Common myeloid progenitor, CD34-positive (primary cell): ENCODE measurements around the gene CBX4.

Experiments
- CTCF ChIA-PET: fragments of 350-600 bp; sonication (Branson Sonifier 250); formaldehyde crosslinking; loops from one replicate; lab custom pipeline; 2021; ENCODE audit warnings: antibody characterized with exemption; lab: Charles Lee
- POLR2A ChIA-PET: fragments of 350-600 bp; sonication (Branson Sonifier 250); formaldehyde crosslinking; loops from one replicate; lab custom pipeline; 2021; ENCODE audit warnings: antibody characterized with exemption; lab: Charles Lee
- DNase-seq, 3 donors: peaks; one replicate each; pipeline versions ENCODE4 v3.0.0 to v3.0.0-alpha.2; 2013
- H3K27ac ChIP-seq, 2 experiments: 1 replicate in 1 of 2; 2 replicates in 1 of 2; pipeline ENCODE4 v1.7.0; 2013; ENCODE audit warnings: inconsistent platforms in 2 of 2, low read length in 2 of 2, mild to moderate bottlenecking in 2 of 2, low read depth in 1 of 2, moderate library complexity in 1 of 2; ENCODE audit not compliant: severe bottlenecking in 2 of 2, insufficient read depth in 1 of 2, poor library complexity in 1 of 2
- H3K27me3 ChIP-seq, 5 experiments: replicated peaks in 2 of 5; 1 replicate in 3 of 5; 2 replicates in 2 of 5; pipeline versions ENCODE4 v1.6.1 to v1.7.0; 2013; ENCODE audit warnings: low read length in 4 of 5, mild to moderate bottlenecking in 2 of 5, moderate library complexity in 2 of 5, inconsistent platforms in 1 of 5; ENCODE audit not compliant: insufficient read depth in 5 of 5, control insufficient read depth in 4 of 5
- H3K36me3 ChIP-seq, 4 experiments: 1 replicate in 2 of 4; 2 replicates in 2 of 4; pipeline versions ENCODE4 v1.6.1 to v1.7.0; 2013; ENCODE audit warnings: low read length in 3 of 4, control low read depth in 1 of 4, mild to moderate bottlenecking in 1 of 4; ENCODE audit not compliant: control insufficient read depth in 4 of 4, insufficient read depth in 4 of 4
- H3K4me1 ChIP-seq, 4 experiments: 1 replicate in 3 of 4; 2 replicates in 1 of 4; pipeline versions ENCODE4 v1.6.1 to v1.7.1; 2013; ENCODE audit warnings: low read length in 3 of 4, mild to moderate bottlenecking in 3 of 4, control low read depth in 1 of 4, inconsistent platforms in 1 of 4, moderate library complexity in 1 of 4; ENCODE audit not compliant: control insufficient read depth in 4 of 4, insufficient read depth in 4 of 4; ENCODE audit errors: control extremely low read depth in 1 of 4
- H3K4me3 ChIP-seq, 7 experiments: 1 replicate in 4 of 7; 2 replicates in 3 of 7; pipeline versions ENCODE4 v1.5.1 to v1.7.0; 2013; ENCODE audit warnings: mild to moderate bottlenecking in 7 of 7, low read length in 6 of 7, moderate library complexity in 6 of 7, inconsistent platforms in 2 of 7, low read depth in 2 of 7, control low read depth in 1 of 7; ENCODE audit not compliant: insufficient read depth in 4 of 7, control insufficient read depth in 1 of 7; ENCODE audit errors: extremely low read depth in 1 of 7
- H3K9me3 ChIP-seq, 5 experiments: 1 replicate in 4 of 5; 2 replicates in 1 of 5; pipeline versions ENCODE4 v1.6.1 to v1.7.1; 2013; ENCODE audit warnings: low read length in 4 of 5, mild to moderate bottlenecking in 2 of 5, inconsistent platforms in 1 of 5, low read depth in 1 of 5, moderate library complexity in 1 of 5; ENCODE audit not compliant: control insufficient read depth in 4 of 5, insufficient read depth in 2 of 5; ENCODE audit errors: control extremely low read depth in 1 of 5
- WGBS: methylation state at CpG from one replicate; pipeline ENCODE4 v1.1.5; 2013; ENCODE audit not compliant: insufficient coverage; 5-methylcytosine and 5-hydroxymethylcytosine counted together

Gene CBX4

DNA sequence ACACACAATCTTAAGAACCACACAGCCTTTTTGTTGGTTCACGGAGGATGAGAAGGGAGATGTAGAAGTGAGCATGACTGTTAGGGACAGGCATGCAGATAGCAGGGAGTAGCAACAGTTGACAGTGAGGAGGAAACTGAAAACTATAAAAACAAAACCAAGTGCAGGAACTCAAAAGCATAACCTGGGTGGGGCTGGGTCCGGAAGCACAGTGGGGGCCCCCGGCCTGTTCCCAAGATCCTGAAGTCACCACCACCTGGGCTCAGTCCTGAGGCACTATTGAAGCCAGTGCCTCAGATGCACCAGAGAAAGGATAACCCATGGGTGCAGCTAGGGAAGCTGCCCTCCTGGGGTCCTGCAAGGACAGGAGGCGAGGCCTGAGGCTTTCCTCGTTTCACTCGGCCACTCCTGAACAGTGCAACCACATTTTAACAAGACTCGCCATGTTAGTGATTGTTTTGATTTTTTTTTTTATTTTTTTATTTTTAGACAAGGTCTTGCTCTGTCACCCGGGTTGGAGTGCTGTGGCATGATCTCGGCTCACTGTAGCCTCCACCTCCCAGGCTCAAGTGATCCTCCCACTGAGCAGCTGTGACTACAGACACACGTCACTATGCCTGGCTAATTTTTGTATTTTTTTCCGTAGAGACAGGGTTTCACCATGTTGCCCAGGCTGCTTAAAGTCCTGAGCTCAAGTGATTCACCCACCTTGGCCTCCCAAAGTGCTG lies 27.7 kb upstream of the CBX4 start:
- Histone ChIP-seq H3K27me3 (peaks cover 0 to 5% (median 0%) of the 10 kb centered on the region in 5 experiments), H3K27ac (no peak overlapping the region), H3K9me3 (no peaks in the 10 kb centered on the region), H3K4me1 (peaks cover 0 to 3% (median 0%) of the 10 kb centered on the region in 4 experiments), H3K36me3 (no peaks in the 10 kb centered on the region), H3K4me3 (no peak overlapping the region)
- WGBS: 81% methylated on average over 8 of the region's 11 CpGs
- ChIA-PET CTCF (interaction anchor here (1.6 kb wide), 1 partner anchor 64 kb away, joined by 3 read pairs; no protein-coding TSS in a partner anchor), POLR2A (no interaction called here)
- DNase-seq: no peak

DNA sequence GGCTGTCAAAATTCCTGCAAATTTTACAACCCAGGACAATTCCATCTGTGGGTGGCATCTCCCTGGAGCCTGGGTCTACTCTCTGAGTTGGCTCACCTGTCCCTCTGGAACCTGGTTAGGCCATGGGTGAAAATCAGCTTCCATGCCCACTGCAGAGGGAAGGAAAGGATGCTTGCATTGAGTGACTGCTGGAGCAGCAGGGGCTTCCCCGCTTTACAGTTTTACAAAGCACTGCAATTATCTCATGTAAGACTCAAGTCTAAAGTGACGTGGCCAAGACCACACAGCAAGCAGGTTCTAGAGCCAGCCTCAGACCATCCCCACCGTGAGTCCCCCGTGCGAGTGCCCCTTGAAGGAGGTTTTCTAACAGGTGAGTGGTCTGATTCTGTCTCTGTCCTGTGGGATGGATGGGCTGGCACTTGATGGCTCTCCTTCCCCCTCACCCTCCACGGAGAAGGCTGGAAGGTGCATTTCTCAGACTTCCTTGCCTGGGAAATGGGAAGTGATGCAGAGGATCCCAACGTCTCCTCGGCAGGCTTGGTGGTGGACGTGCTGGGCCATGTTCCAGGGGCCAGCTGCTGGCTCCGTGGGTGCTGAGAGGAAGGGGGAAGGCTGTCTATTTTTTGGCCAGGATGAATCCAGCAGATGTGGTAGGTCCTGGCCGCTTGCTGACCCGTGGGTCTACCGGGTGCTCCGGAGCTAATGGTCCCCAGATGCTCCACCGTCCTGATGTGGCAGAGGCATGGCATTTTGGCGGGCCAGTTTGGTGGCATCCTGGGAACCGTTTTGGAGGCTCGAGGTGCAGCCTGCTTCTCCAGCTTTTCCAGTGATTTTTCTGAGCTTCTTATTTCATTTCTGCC lies 26.3 kb upstream of the CBX4 start:
- H3K4me3 ChIP-seq: no peak overlapping the region
- H3K9me3 ChIP-seq: no peaks in the 10 kb centered on the region
- no peak overlapping the region for H3K27ac ChIP-seq
- peaks cover 0 to 8% (median 0%) of the 10 kb centered on the region in 5 experiments for H3K27me3 ChIP-seq
- H3K4me1 ChIP-seq: peaks cover 0 to 3% (median 0%) of the 10 kb centered on the region in 4 experiments
- no peak for DNase-seq
- POLR2A ChIA-PET: interaction anchor here (0.6 kb wide), 1 partner anchor 122 kb away, joined by 5 read pairs; no protein-coding TSS in a partner anchor
- 87% methylated on average over 12 of the region's 18 CpGs for WGBS
- CTCF ChIA-PET: interaction anchor here (1.6 kb wide), 1 partner anchor 8 kb away, joined by 4 read pairs; no protein-coding TSS in a partner anchor
- no peaks in the 10 kb centered on the region for H3K36me3 ChIP-seq

DNA sequence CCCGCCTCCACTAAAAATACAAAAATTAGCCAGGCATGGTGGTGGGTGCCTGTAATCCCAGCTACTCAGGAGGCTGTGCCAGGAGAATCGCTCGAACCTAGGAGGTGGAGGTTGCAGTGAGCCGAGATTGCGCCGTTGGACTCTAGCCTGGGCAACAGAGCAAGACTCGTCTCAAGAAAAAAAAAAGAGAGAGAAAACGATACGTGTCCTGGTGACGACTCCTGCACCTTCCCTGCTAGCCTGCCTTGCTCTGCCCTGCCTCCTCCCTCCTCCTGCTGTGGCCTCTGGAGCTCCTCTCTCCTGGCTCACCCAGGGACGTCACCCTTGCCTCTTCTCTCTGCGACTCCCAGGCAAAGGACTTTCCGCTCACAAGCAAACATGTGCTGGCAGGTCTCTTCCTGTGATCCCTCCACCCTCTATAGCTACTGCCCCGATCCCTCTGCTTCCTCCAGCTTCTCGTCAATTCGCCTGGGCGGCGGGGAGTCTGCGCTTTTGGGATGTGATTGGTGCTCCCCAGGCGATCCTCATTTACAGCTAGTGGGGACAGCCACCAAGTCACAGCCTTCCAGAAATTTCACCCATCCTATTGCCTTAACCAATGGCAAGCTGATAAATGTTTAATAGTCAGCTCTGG lies 25.5 kb upstream of the CBX4 start:
- no peak overlapping the region for H3K4me3 ChIP-seq
- ChIA-PET POLR2A (interaction anchor here (0.6 kb wide), 1 partner anchor 121 kb away, joined by 5 read pairs; no protein-coding TSS in a partner anchor), CTCF (interaction anchor here (1.6 kb wide), 1 partner anchor 9 kb away, joined by 4 read pairs; no protein-coding TSS in a partner anchor)
- no peak overlapping the region for H3K27ac ChIP-seq
- peaks cover 0 to 8% (median 0%) of the 10 kb centered on the region in 5 experiments for H3K27me3 ChIP-seq
- peaks cover 0 to 3% (median 0%) of the 10 kb centered on the region in 4 experiments for H3K4me1 ChIP-seq
- 85% methylated on average over 18 of the region's 20 CpGs for WGBS
- H3K9me3 ChIP-seq: no peaks in the 10 kb centered on the region
- DNase-seq: no peak
- H3K36me3 ChIP-seq: no peaks in the 10 kb centered on the region

DNA sequence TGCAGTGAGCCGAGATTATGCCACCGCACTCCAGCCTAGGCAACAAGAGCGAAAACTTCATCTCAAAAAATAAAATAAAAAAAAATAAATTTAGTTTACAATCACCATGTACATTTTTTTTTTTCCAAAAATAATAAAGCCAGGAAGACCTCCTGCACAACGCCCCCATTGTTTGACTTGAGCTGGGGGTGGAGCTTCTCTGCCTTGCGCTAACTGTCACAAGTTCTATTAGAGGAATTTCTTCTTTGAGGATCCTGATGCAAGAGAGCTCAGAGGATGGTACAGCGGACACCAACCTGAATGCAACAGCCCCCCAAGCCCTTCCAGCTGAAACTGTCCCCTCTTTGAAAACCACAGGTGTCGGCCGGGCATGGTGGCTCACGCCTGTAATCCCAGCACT lies 24.9 kb upstream of the CBX4 start:
- no peaks in the 10 kb centered on the region for H3K9me3 ChIP-seq
- peaks cover 0 to 8% (median 0%) of the 10 kb centered on the region in 5 experiments for H3K27me3 ChIP-seq
- CTCF ChIA-PET: interaction anchor here (1.6 kb wide), 1 partner anchor 9 kb away, joined by 4 read pairs; no protein-coding TSS in a partner anchor
- no peak for DNase-seq
- 96% methylated on average over 5 of the region's 9 CpGs for WGBS
- no peak overlapping the region for H3K4me3 ChIP-seq
- H3K4me1 ChIP-seq: peaks cover 0 to 3% (median 0%) of the 10 kb centered on the region in 4 experiments
- H3K36me3 ChIP-seq: no peaks in the 10 kb centered on the region
- POLR2A ChIA-PET: no interaction called here
- H3K27ac ChIP-seq: no peak overlapping the region

DNA sequence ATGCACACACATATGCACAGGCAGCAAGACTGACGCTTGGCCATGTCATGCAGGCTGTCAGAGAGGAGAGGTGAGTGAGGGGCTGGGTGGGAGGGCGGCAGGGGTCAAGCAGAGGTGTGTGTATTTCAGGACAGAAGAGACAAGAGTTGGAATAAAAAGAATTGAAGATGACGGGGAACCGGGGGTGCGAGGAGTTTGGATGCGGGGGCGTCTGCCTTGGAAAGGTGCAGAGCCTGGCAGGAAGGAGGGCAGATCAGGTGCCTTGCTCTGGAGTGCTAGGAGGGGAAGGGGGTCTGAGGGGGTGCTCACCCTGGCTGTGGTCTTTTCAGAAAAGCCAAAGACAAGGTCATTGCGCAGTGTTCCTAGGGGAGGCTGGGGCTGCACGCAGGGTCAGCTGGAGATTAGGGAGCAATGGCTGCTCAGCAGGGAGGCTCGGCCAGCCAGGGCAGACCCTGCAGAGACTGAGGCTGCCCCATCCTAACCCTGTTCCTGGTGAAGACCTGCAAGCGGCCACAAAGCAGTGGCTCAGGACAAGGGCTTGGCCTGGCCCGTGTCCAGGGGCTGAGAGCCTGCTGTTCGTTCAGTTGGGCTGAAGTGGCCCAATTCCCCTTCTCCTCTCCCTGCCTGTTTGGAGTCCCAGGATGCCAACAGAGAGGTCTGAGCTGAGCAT lies 23.7 kb upstream of the CBX4 start:
- H3K4me1 ChIP-seq: peaks cover 0 to 3% (median 0%) of the 10 kb centered on the region in 4 experiments
- H3K27me3 ChIP-seq: peaks cover 0 to 8% (median 0%) of the 10 kb centered on the region in 5 experiments
- no peak for DNase-seq
- no peaks in the 10 kb centered on the region for H3K36me3 ChIP-seq
- no peaks in the 10 kb centered on the region for H3K9me3 ChIP-seq
- WGBS: 88% methylated on average over 12 of the region's 13 CpGs
- H3K4me3 ChIP-seq: no peak overlapping the region
- ChIA-PET POLR2A (no interaction called here), CTCF (no interaction called here)
- H3K27ac ChIP-seq: no peak overlapping the region

DNA sequence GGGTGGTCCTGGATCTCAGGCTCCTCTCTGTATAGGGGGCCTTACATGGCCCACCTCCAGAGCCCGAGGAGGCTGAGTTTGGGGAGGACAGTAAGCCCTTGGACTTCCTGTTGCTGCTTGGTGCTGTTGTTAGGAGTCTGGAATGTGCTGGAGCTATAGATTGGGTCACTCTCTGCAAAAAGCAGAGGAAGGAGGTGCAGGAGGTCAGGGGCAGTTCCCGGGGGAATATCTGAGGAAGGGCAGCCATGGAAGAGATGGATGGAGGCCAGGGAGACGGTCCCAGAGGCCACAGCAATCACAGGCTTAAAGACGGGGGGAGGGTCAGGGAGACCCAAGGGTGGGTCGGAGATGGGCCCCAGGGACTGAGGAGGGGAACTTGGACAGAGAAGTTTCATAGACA lies 23.0 kb upstream of the CBX4 start:
- peaks cover 0 to 8% (median 0%) of the 10 kb centered on the region in 5 experiments for H3K27me3 ChIP-seq
- CTCF ChIA-PET: no interaction called here
- no peak overlapping the region for H3K27ac ChIP-seq

More for the DNA sequence above, 23.0 kb upstream of the CBX4 start:
- no peak overlapping the region for H3K4me3 ChIP-seq
- 75% methylated on average over 5 of the region's 5 CpGs for WGBS
- POLR2A ChIA-PET: no interaction called here
- H3K36me3 ChIP-seq: no peaks in the 10 kb centered on the region
- peaks cover 0 to 3% (median 0%) of the 10 kb centered on the region in 4 experiments for H3K4me1 ChIP-seq
- H3K9me3 ChIP-seq: no peaks in the 10 kb centered on the region
- DNase-seq: no peak
